GM12891 (cell line): ENCODE data around the gene SPAG16.

Experiments used
- POLR2A ChIP-seq: IDR thresholded peaks from 2 replicates; pipeline ENCODE4 v1.6.1; 2011; ENCODE audit warnings: low read depth, low read length, control low read depth
- POLR2AphosphoS5 ChIP-seq: IDR thresholded peaks from 2 replicates; pipeline ENCODE4 v1.6.1; 2011; ENCODE audit warnings: low read depth, low read length, control low read depth
- SPI1 ChIP-seq: IDR thresholded peaks from 2 replicates; pipeline ENCODE4 v1.6.1; 2011; ENCODE audit warnings: low read depth, low read length, control low read depth
- TAF1 ChIP-seq: IDR thresholded peaks from 2 replicates; pipeline ENCODE4 v1.6.1; 2011; ENCODE audit warnings: low read depth, low read length, control low read depth

DNA sequence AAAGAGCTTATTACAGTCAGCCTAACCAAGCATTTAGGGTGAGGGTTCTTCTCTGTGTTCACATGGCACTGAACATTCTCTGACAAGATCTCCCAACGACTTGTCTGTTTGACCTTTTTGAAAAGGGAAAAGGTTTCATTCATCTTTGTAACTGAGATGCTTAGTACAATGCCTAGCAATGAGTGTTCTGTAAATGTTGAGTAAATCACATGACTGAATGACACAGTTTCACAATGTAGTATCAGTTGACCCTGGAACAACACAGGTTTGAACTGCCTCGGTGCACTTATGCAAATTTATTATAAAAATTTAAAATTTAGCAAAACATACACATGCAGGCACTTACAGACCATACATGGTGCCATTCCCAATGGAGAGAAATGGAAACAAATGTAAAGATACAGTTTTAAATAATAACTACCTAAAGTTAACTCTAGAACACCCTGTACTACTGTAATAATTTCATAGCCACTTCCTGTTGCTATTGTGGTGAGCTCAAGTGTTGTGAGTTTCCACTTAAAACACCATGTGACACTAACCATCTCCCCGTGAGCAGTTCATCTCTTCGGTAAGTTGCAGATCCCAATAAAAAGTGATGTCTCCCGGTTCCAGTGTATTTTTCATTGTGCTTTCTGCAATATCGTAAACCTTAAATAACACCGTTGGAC, 1092.5 kb downstream of the SPAG16 start:
- no peak for TF ChIP-seq POLR2A
- TF ChIP-seq SPI1, result no peak
- TF ChIP-seq POLR2AphosphoS5, result no peak
- TF ChIP-seq TAF1, result no peak
